ENCODE results near the gene TMEM181.

GRCh38 chr6:158539413-158539812 lies 20.5 kb upstream of the TMEM181 start:
- TF ChIP-seq CTCF (IDR thresholded peaks at IDR 0.05) = no peak
- no peak for TF ChIP-seq POLR2A (IDR thresholded peaks at IDR 0.05)

Data from adrenal gland (tissue), 5 donors.